CD4-positive, alpha-beta T cell treated with Interleukin-2 at 100 ng/mL for 4 hours (primary cell): ENCODE results near the gene HINT2.
A peak's percentile ranks its signal among the peaks of the same experiment; 100 is the strongest.

Experiments used
- DNase-seq: peaks from one replicate; pipeline ENCODE4 v3.0.0-alpha.2; 2020; ENCODE audit warnings: low spot score

The HINT2 gene

DNA sequence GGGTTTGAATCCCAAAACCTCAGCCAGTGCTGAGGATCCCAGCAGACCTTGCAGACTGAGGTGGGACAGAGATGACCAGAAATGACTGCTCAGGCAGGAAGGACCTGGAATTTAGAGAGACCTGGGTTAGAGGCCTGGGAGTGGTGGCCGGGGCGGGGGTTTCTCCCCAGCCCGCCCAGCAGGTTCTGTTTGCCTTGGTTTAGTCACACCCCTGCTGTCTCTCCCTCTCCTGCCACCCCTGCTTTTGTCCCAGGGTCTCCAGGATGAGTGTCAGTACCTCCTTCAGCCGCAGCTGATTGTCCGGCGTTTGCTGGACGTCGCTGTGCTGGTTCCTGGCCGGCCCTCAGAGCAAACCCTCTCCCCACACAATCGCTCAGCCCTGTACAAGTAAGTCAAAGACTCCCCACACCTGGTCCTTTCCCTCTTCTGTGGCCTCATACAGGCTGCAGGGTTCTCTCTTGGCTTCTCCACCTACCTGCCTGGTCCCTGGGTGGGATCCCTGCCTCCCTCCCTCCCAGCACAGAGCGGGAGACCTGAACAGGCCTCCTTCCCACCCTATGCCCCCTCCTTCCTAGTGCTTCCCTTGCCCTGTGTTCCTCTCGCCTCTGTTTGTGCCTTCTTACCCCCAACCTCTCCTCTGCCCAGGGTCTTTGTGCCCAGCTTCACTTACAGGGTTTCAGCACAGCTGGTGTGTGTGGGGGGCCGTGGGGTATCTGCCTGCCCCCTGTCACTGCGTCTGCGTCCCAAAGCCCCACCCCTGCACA lies 26.2 kb upstream of the HINT2 start:
- DNase-seq: no peak

DNA sequence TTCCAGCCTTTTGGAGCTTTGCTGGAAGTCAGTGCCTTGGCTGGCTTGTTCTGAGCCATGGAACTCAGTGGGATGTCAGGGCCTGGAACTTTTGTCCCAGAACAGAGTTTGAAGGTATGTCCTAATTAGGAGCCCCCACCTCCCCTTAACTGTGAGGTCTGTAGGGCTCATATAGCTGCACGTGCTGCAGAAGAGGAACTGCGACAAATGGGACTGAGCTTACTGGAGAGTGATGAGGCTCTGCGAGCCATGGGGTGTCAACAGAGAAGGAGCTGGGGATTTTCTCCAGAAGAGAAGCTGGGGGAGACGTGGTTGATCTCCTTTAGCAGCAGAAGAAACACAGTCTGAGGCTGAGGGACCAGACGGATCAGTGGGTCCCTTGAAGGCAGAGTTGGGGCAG lies 25.1 kb upstream of the HINT2 start:
- no peak for DNase-seq

DNA sequence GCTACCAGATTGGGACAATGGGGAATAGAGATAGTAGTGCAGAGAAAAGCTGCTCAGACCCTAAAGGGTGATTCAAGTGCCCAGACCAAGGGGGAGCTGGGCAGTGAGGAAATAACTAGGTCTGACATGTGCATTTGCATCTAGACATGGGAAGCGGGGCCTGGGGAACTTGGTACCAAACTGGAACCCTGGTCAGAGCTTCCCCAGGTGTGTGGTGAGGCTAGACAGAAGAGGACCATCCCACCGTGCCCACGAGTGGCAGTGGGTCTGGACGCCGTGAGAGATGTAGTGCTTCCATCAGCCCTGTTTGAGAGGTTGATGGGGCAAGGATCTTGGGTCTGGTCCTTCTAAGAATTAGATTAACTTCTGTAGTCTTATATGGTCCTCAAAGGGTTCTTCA lies 21.8 kb upstream of the HINT2 start:
- no peak for DNase-seq

DNA sequence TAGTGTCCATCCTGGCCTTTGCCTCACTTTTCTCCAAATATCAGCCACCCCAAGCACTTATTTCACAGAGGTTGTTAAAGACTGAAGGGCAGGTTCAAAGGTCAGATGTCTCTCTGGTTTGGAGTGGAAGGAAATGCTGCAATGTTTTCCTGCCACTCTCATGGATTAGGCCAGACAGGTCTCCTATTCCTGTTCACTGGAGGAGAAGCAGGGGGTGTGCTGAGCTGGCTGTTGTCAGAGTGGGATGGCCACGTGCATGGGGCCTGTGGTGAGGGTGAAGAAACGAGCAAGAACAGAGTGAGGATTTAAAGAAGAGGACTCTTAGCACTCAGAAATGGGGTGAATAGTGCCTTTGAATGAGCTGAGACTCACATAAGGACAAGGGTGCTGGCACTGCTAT lies 20.9 kb upstream of the HINT2 start:
- no peak for DNase-seq

DNA sequence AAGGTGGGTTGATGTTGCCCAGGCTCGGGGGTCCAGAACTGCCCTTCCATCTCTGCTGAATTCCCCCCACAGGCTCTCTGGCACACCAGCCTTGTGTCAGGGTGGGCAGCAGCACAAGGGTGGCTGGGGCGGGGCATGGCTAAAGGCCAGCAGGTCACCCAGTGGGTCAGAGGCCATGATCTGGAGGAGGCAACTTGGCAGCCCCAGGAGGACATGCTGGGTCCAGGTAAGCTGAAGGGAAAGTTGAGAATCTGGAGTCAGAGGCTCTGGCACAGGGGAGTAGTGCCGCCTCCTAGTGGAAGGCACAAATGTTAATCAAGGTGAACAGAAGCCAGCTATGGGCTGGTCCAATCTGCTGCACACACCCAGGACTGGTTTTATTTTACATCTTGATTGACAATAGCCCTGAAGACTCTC lies 20.4 kb upstream of the HINT2 start:
- peak; percentile 10 for DNase-seq

DNA sequence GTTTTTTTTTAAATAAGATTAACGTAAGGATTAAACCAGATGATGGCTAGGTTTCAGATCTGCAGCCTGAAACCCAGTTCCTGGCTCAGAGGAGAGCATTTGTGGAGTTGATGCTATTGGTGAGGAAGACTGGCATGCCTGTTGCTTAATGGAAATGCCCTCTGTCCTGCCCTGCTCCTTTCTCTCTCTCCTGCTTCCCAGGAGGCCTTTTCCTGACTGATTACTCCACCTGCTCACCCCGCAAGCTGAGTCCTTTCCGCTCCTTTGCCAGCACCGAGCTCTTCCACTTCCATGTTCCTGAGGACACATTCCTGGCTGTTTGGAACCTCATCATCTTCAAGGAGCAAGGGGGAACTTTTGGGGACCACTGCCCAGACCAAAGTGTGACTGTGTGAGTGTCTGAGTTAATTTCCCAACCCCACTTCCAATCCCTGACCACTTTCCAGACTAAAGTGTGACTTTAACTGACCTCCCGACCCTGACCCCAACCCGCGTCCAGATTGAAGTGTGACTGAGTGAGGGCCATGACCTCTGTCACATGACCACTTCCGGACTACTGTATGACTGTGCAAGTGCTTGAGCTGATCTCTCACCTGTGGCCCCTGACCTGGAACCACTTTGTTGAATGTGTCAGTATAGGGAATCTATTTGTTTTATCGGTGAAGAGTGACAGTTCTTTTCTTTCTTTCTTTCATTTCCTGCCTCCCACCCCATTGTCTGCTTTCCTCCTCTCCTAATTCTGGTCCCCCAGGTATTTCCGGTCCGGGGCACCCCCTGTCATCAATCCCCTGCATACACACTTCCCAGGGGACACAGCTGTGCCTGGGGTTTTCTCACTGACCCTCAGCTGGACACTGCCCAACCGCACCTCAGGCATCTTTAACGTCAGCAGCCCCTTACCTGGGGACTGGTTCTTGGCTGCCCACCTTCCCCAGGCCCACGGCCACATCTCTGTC lies 19.7 kb upstream of the HINT2 start:
- DNase-seq: no peak

DNA sequence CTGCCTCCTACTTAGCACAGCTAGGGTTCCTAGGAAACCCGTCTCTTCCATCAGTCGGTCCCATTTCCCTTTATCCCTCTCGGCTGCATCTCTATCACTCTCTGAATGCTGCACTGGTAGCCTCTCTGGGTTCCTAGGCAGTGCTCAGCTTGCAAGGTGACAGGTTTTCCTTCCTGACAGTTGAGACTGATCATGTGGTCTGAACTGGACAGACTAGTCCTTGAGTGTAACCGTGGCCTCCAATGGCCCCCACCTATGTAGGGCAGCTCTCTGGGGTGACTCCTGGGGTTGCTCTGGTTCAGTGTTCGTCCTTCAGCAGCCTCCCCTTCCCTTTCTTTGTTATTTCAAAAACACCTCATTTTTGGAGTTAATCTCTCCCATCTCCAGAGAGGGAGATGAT lies 18.0 kb upstream of the HINT2 start:
- no peak for DNase-seq

DNA sequence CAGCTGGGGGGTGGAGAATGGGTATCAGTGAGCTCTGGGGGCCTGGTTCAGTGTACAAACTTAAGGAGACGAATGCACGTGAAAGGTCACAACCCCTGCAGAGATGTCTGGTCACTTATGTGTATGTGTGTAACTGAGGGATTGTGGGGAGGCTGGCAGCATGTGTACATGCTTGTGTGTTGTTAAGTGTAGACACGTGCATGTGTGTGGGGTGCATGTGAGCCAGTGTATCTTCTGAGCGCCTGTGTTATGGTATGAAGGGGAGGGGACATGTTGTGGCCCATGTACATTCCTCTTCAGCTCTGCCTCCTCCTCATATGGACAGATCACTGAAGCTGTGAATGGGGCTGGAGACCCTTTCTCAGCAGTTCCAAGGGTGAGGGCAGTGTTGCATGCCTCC lies 16.2 kb upstream of the HINT2 start:
- no peak for DNase-seq

DNA sequence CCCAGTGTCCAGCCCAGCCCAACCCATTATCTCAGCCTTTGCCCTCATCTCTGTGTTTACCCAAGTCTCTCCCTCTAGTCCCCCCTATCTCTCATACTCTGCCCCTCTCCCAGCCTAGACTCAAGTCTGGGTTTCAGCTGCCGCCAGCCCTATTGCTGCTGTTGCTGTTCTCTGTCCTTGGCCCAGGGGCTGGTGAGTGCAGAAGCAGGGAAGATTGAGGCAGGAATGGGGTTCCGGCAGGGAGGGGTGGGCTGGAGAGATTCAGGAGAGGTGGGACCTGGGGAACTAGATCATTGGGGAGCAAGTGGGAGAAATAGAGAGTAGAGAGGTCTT lies 14.9 kb upstream of the HINT2 start:
- no peak for DNase-seq

DNA sequence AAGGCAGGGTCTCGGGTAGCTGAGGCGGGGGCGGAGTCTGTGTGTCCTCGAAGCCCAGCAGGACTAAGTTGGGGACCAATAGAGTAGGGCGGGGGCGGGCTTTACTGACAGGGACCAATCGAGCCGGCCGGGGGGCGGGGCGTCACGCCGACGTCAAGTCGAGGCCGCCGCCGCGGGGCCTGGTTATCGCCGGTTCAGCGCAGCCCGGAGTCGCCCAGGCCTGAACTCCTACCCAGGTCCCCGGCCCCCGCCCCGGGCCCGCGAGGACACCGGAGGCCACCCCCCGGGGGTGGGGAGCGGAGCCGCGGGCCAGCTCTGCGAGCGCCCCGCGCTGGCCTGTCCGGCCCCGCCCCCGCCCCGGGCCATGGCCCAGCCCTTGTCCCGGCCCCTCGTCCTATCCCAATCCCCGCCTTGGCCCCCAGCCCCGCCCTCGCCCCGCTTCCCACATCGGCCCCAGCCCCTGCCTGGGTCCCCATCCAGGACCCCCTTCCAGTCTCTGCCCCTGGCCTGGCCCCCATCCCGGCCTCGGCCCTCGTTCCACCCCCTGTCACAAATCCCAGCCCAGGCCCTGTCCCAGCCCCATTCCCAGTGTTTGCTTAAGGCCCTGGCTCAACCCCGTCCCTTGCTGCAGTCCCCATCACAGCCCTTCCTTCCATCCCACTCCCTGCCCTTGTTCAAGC lies 14.4 kb upstream of the HINT2 start, which contains the start of gene TMEM8B:
TSS of gene TMEM8B (plus strand) at position 145 of the 680 bp plus-strand sequence. CDS start at position 365, 220 bp downstream.
- DNase-seq: peak; percentile 91

DNA sequence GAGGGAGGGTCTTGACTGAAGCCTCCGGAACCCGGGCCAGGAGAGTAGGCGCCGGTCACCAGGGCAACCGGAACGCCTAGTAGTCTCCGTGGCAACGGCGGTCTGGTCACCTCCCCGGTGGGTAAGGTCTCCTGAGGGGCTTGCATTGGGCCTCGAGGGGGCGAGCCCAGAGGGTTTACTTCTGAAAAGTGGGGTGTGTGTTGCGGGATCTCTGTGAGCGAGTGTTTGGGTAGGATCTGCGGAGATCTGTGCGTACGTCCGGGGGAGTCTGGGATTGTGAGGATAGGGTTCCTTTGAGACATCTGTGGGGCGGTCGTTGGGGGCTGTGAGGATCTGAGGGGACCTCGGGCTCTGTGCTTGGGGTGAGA lies 13.9 kb upstream of the HINT2 start, which contains the start of gene FAM221B:
TSS of gene FAM221B (minus strand) at position 17 of the 368 bp plus-strand sequence. CDS start 2,571 bp downstream, outside the sequence.
- DNase-seq: peak; percentile 4

DNA sequence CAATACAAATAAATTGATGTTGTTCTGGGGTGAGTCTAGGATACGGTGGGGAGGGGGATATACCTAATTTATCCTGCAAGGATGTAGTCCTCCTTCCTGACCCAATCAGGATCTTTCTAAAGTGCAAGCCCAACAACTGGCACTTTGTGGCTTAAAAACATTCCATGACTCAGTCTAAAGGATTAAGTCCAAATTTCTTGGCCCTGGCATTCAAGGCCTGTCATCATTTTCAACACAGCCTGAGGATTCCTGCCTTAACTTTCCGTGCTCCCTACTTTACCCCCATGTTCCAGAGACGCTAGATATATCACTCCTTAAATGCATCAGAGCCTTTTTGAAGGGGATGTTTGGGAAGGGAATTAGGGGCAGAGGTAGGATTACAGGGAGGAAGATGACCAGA lies 12.6 kb upstream of the HINT2 start:
- no peak for DNase-seq

DNA sequence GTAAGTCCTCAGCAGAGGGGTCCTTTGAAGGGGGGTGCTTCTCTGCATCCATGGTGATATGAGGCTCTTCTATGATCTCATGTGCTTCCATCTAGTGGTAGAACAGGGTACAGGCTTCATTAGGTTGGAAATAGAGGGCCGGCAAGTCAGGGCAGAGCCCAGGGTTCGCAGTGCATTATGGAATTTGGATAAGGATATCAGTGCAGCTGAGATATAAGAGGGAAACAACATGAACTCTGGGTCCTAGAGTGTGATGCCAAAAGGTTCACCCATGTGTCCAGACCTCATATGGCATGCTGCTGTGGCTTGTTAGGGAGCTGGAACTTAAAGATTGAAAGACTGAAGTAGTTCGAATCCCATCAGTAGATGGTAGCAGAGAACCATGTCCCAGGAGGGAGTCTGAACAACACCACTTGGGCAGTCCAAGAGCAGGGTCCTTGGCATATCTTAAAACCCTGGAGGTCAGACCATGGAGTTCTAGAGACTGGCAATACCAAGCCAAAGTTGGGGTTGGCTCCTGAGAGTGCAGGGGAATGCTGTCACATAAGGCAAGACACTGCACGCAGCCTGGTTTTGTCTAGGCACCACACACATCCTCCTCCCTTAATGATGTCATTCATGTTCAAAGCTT lies 11.3 kb upstream of the HINT2 start:
- DNase-seq: peak; percentile 64

DNA sequence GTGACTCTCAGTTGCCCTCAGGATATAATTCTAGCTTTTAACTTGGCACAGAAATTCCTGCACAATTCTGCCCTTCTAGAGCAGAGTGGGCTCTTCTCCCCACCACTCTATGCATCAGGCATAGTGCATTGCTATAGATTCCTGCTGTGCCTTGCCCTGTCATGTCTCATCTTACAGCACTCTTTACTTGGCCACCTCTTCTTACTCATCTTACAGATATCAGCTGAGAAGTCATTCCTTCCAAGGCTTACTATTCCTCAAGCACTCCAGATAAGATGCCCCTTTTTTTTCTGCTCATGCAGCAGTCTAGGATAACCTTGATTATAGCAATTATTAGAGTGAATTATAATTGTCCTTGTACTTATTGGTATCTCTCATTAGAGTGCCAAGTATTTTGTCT lies 8.1 kb upstream of the HINT2 start:
- no peak for DNase-seq

DNA sequence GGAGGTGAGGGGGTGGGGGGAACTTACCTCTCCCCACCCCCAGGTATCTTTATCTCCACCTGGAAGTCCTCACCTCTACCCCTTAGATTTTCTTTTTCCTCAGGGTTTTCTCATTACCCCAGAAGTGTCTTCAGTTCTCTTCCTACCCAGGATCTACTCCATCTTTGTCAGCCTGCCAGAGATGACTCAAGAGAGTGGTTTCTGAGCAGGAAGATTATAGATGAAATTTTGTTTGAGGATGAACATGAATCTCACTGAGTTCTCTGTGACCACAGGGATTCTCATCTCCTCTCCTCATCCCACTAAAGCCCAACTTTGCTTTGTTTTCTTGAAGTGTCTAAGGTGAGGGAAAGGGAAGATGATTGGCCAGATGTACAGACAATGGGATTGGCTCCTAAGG lies 5.2 kb upstream of the HINT2 start:
- no peak for DNase-seq

DNA sequence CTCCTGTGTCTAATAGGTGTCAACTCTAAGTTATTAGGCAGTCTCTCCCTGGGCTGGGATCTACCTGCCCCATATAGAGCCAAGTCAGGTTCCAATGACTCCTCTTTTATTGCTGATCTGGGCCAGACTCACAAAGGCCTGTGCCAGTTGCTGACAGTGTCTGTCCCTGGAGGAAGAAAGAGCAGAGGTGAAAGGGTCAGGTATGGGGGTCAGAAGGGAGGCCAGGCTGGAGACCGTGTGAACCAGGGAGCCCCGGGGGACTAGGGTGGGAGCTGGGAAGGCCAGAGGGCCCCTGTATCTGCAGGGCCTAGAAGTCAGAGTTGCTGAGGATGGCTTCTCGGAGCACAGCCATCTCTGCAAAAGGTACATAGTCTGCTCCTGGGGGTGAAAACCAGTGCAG lies 3.5 kb upstream of the HINT2 start:
- no peak for DNase-seq

DNA sequence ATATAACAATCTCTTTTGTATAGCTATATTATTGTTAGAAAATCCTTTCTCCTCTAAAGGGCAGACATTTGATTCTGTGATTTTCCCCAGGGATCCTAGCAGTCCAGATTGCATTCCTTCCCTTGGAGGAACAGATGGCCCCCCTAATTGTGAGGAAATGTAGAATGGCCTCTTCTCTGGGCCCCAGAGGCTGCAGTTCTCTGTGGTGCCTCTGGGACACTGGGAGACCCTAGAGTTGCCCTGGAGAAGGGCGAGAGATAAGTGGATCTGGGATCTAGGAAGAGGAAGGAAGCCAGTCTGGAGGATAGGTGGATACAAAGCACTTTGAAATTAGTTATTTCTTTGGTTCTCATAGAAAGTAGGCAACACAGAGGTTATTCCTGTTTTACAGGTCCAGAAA lies 1.9 kb upstream of the HINT2 start:
- DNase-seq: no peak

DNA sequence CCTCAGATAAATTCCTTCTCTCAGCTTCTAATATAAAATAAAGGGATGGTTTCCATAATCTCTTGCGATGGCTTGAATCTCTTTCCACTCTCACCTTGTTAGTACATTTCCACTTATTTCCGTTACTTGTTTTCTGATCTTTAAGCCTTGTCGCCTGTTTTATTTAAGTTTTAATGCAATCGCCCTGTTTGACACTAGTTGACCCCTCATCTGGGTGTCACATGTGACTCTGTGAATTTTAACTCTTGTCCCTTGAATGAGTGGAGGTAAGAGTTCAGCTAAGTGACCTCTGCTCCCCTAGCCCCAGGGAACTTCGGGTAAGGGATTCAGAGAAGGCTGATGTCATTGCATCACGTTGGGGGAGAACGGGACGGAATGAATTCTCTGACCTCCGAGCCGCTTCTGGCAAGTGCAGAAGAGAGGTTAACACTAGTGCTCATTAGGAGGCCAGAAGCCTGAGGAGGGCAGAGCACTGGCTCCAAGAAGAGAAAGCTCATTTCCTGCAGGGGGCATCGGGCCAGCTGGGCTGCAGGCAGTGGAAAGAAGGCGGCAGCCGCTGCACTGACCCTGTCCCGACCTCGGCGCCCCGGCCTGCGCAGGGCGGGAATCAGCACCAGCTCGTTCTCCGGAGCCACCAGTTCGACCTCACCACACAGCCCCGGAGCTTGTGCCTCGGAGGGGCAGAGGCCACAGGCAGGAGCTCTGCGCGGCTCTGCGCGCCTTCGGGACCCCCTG lies 569 bp downstream of the HINT2 start:
- peak; percentile 29 for DNase-seq

DNA sequence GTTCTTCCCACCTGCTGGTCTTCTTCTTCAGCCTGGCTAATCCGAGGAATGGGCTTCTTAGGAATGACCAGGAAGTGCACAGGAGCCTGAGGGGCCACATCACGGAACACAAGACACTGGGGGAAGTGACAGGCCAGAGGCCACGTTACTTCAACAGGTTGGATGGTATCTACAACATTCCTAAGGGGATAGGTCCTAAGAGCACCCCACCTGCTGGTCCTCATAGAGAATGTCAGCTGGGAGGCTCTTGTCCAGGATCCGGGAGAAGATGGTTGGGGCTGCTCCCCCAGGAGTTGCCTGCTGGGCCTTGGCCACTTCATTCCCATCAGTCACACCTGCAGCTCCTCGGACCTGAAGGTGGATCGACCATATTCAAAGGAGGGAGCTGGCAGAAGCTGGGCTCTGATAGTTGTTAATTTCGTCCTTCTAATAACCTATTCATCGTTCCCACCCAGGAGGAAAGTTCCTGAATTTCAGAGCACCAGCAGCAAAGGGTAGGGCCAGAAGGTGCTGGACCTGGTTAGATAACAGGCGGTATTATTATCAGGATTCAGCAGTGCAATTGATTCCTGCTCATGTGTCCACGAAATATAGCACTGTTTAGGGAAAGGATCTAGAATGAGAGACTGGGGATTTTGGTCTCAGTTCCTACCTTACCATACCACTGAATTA lies 1.3 kb downstream of the HINT2 start:
- no peak for DNase-seq

DNA sequence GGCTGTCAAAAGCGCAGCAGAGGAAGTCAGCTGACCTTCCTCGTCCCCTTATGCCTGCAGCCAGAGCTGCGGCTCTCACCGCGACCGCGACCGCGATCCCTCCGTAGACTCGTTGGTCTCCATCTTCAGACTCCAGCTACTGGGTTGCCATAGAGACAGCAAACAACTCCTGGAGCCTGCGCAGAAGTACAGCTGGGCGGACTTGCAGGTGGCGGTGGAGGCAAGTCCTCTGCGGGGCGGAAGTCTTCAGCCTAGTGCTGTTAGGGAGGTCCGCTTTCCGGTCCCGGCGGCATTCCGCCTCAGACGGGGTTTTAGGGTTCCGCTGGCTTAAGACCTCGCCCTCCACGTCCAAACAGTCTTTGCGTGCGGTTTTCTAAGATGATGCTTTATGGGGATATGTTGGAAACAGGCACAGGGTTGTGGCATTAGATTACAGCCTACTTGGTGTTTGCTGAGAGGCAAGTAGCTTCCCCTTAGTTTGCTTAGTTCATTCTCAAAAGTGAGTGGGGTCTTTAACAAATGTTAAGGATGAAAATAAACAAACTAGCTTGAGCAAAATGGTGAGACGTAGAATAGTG lies 2.7 kb downstream of the HINT2 start, which contains the start of gene SPAG8:
TSS of gene SPAG8 (minus strand) at position 238 of the 578 bp plus-strand sequence. CDS start at position 123, 115 bp downstream.
- DNase-seq: peak; percentile 99
